HG03457 (cell line): Measurements from ENCODE around the gene COL7A1.
A peak's percentile ranks its signal among the peaks of the same experiment; 100 is the strongest.

ENCODE experiments used
- ATAC-seq: cut with Tn5 transposase; IDR thresholded peaks from one replicate; pipeline ENCODE4 v1.9.1; 2021; ENCODE audit warnings: moderate number of reproducible peaks; ENCODE audit not compliant: unreplicated experiment

The COL7A1 gene

DNA sequence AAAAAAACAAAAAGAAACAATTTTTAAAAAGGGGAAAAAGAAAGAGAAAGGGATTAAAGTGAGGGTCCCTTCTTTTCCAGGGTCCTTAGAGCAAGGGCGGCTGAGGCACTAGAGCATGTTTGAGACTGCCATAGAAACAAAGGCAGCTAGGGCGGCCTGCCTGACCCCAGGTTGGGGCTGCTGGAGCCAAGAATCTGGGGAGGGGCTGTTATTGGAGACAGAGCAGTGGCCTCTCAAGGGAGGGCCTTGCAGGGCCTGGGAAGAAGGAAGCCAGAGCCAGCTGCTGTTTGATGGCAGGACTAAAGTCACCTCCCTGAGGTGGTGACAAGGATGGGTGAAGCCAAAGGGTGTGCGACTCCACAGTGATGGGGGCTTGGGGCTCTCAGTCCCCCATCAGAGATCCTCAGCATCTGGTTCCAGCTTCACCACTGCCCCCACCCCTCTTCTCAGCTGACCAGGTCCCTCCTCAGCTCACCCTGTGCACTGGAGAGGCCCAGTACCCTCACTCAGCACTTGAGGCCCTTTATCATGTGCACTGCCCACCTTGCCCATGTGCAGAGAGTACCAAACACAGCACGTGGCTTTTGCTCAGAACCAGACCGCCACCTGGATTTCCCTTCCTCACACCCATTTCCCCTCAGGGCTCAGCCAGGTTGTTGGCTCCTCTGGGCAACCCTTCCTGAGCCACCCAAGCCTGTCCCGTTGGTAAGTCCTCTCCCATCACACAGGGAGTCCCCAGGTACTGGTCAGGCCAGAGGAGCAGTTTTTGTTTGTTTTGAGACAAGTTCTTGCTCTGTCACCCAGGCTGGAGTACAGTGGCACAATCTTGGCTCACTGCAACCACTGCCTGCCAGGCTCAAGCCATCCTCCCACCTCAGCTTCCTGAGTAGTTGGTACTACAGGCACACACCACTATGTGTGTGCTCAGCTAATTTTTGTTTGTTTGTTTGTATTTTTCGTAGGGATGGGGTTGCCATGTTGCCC lies 24.7 kb upstream of the COL7A1 start:
- ATAC-seq, result no peak

DNA sequence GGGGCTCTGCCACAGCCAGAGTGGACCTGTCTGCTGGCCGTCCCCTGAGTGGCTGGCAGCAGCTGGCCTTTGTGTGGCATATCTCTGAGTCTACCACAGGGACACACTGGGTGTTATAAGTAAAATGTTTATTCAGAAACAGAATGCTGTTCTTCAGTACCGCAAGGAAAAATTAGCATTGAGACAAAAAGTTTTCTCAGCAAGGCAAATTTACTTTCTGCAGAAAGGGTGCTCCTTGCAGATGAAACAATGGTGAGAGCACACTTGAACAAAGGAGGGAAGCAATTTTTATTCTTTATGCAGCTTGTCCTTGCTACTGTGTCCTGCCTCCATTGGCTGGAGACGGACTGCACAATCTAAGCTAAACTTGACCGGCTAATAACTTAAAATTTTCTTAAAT lies 22.4 kb upstream of the COL7A1 start:
- no peak for ATAC-seq

DNA sequence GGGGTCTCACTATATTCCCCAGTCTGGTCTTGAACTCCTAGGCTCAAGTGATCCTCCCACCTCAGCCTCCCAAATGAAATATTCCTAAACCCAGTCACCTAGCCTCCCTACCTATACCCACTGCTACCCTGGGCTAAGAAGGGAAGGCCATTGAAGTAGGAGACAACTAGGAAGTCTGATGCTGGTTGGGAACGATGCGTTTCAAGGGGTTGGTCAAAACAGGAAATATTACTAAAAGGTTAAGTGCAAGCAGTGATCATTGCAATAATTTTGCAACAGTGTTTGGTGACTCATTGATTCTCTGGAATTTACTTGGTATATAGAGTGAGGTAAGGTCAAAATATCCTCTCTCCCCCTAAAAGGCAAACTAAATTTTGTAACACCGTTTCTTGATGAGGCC lies 18.9 kb upstream of the COL7A1 start:
- ATAC-seq, result no peak

DNA sequence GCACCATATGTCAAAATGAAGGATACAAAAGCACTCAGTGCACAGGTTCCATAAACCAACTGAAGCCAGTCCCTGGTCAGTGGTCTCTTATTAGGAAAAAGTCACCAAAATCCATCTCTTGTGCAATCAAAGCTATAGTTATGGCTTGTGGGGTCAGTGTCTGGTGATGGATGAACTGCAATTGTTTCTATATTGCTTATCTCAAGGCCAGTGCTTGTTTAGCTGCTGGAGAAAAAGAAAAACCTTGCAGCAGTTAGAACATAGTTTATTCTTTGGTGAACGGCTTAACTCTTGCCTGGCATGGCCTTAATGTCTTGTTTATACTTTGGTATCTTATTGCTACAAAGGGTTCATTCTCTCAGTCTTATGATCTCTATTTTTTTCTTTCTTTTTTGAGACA lies 17.2 kb upstream of the COL7A1 start:
- no peak for ATAC-seq

DNA sequence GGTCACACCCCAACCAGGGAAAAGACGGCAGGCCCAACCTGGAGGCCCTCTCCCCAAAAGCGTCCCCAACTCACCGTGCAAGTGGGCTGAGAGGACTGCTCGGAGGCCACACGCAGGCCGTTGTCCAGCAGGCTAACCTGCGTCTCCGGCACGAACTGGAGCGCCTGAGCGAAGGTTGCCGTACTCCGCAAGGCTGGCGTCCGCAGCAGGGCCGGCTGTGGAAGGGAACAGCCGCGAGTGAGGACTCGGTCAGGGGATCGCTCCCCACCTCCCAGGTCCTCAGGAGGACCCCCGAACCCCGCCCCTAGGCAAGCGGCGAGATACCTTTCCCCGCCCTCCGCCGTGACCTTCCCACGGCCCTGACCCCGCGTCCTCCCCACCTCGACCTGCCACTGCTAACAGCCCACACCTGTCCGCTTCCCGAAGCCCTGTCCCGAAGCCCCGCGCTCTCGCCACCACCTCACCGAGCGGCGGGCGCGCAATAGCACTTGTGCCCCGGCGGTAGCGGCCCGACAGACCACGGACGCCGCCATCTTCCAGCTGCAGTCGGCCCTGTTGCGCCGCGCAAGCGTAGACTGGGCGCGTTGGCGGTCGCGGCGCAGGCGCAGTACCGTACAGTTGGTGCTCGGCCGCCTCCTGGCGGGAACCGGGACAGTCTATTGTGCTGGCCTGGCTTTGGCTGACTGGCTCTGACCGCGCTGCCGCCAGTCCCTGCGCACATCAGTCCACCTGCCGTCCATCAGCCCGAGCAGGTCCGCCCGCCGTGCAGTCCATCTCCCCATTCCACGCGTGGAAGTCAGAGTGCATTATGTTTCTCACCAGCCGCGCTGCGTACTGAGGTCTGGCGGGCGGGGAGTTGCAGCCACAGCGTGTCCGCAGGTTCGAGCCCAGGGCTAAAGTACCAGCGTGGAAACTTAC lies 14.2 kb upstream of the COL7A1 start, which contains the start of gene UQCRC1:
TSS of gene UQCRC1 (minus strand) at position 559 of the 918 bp plus-strand sequence. CDS start at position 533, 26 bp downstream.
- peak; percentile 90 for ATAC-seq

DNA sequence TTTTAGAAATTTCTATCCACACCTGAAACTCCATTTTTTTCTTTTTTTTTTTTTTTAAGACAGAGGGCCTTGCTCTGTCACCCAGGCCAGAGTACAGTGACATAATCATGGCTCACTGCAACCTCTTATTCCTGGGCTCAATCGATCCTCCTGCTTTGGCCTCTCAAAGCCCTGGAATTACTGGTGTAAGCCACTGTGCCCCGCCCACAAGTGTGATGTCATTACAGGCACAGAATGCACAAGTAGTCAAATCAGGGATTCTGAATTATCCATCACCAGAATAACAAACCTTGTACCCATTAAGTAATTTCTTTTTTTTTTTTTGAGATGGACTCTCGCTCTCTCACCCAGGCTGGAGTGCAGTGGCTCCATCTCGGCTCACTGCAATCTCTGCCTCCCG lies 12.4 kb upstream of the COL7A1 start:
- no peak for ATAC-seq

DNA sequence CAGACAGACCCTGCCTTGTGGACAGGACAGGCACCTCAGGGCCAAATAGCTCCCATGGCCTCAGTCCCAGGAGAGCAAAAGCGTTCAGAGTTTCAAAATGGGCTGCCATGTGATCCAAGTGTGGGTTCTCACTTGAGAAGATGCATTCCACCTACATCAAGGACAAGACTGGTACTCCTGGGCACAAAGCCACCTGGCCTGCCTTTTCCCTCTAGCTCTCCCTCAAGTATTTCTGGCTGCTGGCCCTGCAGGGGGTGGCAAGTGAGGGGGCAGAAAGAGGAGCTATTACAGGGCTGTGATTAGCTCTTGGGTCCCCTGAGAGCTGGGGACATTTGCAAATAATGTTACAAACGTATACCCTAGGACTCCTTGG lies 6.5 kb upstream of the COL7A1 start:
- ATAC-seq, result no peak

DNA sequence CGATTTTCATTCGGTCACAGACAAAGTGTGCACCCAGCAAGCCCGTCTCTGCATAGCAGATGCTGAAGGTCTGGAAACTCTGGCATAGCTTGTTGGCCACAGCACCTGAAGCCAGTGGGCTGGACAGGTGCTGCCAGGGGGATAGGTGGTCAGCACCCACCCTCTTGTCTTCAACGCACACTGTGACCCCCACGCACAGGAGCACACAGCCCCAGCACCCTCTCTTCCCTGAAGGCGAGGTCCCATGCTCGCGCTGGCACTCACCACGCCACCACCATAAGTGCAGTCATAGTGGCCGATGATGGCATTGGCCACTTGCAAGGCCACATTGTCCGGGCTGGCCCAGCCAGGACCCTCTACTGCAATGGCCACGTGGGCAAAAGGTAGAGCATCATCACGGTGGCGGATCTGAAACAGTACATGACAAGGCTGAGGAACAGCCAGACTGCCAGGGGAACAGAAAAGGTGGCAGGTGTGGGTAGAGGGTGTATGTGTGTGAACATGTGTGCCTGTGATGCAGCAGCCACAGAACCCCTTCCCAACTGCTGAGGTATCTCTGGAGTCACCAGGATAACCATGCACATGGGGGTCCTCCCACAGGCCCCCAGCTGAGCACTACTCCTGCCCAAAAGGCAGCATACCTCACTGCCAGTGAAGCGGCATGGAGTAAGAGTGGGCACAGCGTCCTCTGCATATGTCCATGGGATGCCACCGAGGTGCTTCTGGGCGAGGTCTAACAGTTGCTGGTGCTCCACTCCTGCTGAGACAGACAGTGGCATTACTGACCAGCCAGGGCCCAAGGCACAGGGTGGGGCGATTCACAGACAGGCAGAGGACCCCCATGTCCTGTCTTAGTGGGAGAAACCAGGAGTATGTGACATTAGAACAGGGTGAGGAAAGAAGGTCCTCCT lies 5.8 kb upstream of the COL7A1 start:
- ATAC-seq, result no peak

DNA sequence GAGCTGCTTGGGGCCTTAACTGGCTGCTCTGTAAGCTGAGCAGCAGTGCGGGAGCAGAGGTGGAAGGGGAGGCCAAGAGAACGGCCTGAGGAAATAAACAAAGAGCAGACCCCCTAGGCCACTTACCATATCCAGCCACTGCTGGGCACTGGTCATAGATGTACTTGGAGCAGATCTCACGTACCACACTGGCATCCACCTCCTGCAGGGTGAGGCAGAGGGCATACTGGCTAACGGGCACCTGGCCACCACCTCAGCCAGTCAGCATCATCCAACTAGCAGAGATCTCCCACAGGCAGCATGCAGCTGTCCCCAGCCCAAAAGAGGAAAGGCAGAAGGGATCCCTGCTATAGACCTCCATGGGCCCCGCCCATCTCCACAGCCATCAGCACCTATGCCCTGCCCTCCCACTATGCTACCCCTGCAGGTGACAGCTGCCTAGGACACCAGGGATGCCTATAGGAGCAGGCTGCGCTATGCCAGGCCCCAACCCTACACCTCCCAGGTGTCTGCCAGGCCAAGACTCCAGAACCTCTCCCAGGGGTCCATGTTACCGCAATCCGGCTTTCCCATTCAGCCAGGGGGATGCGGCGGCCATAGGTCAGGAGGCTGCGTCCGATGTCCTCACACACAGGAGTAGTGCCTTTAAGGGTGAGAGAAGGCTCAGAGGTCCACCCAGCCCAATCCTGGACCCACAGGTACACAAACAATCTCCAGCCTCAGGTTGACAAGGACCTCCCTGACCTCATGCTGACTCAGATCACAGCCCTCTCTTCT lies 4.6 kb upstream of the COL7A1 start:
- no peak for ATAC-seq

DNA sequence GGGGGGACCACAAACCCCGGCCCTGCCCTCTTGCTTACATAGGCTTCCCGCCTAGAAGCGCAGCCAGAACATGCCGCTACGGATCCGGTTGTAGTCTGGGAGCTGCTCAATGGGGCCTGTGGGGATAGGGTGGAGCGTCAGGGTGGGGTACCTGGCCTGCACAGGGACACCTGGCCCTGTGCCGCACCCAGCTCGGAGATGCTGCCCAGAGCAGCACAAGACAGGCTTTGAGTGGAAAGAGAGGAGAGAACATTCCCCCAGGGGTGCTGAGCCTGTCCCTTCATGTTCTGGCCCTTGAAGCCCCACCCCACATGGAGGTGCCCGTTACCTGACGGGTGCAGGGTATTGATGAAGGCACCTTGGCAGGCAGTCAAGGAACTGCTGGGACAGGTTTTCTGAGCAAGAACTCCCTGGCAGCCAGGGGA lies 4.0 kb upstream of the COL7A1 start:
- no peak for ATAC-seq

DNA sequence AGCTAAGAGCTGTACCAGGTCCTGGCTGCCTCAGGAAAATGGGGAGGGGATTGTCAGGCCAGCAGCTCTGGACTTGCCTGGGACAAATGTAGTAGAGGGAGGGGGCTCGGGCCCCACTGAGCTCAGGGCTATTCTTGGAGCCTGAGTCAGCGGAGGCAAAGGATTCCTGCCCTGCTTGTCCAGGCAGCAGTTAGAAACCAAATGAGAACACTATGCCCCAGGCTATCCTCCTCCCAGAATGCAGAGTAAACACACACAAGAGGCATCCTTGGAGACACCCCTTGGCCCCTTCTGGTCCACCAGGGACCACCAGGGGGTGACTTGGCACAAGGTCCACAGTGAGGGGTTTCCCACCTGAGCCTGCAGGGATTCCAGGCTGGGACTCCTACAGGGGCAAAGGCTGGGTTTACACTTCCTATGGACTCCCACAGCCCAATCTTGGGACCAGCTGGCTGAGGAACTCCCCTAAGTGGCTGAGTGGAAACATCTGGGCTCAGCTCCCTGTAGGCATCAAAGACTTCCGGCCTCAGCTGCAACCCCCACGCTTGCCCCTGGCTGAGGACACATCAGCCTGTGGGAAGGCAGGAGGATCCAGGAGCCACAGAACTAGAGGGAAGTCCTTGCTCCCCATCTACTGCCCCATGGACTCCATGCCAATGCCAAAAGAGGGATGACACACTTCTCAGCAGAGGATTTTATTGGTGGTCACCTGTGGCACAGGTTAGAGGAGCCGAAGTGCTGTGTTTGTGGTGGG lies 3.4 kb upstream of the COL7A1 start:
- ATAC-seq, result no peak

DNA sequence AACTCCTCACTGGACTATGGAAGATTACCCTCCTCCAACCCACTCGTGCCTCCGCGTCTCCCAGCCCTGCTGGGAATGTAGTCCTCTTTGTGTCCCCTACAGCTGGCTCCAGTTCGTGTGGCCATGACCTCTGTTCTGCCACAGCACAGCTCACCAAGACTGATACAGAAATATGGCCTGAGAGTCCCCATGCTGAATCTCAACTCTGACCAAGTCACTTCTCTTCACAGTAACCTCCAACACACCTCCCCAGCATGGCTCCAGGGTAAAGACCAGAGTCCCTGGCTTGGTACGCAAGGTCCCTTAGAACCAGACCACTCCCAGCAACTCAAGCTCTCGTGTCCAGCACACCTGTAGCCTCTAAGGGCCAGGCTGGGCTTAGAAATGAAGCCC lies 2.3 kb upstream of the COL7A1 start:
- no peak for ATAC-seq

DNA sequence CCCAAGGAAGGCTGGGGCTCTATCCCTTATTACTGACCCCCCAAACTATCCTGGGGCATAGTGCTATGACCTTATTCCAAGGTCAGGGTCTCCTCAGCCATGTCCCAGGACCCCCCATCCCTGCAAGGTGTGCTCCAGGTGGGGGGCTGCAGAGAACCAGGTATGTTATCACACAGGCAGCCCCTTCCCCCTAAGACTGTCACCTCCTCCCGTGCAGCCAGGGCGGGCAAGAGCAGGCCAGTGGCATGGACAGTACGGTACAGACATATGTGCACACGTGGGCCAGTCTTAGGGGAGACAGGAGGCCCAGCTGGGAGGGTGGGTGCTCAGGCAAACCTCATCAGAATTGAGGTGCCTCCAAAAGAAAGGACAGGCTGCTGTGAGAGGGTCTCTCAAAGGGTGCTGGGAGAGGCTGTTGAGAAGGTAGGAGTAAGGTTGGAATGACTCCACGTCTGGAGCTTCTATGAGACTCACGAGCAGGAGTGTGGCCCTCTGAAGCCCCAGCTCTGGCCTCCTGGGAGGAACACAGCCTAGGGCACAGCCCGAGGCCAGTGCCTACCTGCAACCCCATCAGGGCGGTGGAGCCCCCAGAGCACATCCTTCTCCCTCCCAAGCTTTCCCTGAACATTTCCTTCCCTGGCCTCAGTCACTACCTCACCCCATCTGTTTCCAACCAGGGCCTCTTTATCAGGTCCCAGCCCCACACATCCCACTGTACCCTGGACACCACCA lies 1.7 kb upstream of the COL7A1 start:
- no peak for ATAC-seq

DNA sequence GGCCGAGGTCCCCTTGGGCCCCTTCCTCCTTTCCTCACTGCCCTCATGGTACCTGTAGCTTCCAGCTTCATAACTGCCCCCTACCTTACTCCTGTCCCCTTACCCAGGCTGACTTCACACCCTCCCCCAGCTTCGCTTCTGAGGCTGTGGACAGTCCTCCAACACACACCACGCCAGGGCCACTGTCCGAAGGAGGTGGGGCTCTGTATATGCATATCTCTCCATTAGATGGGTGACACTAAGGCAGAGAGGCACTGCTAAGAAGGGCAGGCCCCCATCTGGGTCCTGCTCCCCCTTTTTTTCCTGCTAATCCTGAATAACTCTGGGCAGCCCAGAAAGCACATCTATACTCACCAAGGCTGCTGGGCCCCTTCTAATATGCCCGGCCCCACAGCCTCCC lies 1.0 kb upstream of the COL7A1 start:
- no peak for ATAC-seq

DNA sequence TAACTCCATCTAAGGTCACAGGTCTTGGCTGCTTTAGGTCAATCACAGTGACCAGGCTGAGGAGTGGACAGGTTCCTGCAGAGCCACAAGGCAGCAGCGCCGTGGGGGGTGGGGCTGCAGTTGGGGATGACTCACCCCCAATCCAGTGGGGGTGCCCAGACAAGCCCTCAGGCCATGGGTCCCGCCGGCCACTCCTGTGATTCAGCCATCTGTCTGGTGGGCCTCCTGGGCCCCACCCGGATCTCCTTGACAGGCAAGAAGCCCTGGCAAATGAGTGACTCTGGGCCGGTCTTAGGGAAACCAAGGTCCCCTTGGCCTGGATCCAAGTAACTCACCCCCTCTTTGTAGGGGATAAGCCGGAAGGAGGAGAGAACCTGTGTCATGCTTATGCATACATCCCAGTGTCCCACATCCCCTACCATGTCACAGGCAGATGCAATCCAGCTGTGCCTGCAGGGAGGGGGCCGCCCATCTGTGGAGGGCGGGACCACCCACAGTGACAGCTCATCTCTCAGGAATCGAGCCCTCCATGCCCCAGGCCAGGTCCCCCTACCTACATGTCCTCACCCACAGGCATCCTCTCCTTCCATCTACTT lies 495 bp upstream of the COL7A1 start:
- no peak for ATAC-seq

DNA sequence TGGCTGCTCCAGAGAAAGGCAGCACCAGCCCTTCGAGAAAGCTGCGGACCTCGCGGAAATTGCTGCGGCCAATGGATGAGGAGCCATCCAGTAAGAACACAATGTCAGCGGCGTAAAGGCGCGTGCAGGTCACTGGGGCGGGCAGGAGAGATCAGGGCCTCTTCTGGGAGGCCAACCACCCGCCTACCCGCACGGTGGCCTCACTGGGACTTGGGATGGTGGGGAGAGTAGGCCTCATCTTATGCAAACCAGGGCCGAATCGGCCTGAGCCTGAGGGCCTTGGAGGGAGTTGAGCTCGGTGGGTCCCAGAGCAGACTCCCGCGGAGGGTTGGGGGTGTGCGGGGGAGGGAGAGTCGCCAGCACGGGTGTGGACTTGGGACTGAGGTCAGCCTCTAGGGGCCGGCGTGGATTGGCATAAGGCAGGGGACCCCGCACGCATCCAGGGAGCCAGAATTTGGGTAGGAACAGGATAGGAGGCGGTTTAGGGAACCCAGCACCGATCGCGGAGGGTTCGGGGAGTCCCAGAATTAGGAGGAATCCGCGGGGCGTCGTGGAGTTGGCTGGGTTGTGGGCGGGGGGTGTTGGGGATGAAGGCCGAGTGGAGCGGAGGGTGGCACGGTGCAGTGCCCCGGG lies 596 bp downstream of the COL7A1 start:
- ATAC-seq, result no peak

DNA sequence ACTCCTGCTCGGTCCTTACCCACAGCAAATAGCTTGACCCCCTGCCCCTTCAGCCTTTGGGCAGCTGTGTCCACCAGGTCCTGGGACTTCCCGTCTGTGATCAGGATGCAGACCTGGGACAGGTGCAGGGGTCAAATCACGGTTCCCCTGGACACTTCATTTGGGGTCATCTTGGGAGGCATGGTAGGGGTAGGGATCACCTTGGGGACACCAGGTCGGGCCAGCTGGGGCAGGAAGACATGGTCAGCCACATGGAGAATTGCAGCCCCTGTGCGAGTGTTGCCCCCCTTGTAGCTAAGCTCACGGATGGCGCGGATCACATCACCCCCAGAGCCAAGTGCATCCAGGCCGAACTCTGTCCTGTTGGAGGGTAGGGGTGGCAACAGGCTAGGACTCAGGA lies 1.8 kb downstream of the COL7A1 start:
- no peak for ATAC-seq
